Neural cell (in vitro differentiated cells): Measurements from ENCODE around the gene TAS1R2. TPM values are rescaled to one million over a fixed set of nuclear protein-coding genes. Genes with fewer than 3 reads are reported as not detected.

Source experiments
- H2AFZ ChIP-seq: fragments of 200-600, 300-800 bp; sonication (generic), shearing (Covaris generic); 2 replicates; pipeline ENCODE4 v1.6.0; 2014; ENCODE audit warnings: low read depth, mild to moderate bottlenecking, antibody characterized with exemption, low read length, moderate library complexity
- H3F3A ChIP-seq: fragments of 200-600 bp; shearing (Covaris generic); 2 replicates; pipeline ENCODE4 v1.6.1; 2016; ENCODE audit warnings: mild to moderate bottlenecking, moderate library complexity, mixed read lengths, antibody characterized with exemption, low read length; ENCODE audit not compliant: insufficient read depth, poor library complexity, severe bottlenecking
- H3K27ac ChIP-seq: fragments of 200-600, 300-800 bp; sonication (generic), shearing (Covaris generic); 2 replicates; pipeline ENCODE4 v1.5.1; 2014; ENCODE audit warnings: mild to moderate bottlenecking, low read length, moderate library complexity
- H3K27me3 ChIP-seq: fragments of 300-800, 200-600 bp; sonication (generic), shearing (Covaris generic); 2 replicates; pipeline ENCODE4 v1.6.0; 2014; ENCODE audit warnings: mild to moderate bottlenecking, low read depth, low read length, moderate library complexity; ENCODE audit not compliant: insufficient read depth
- H3K36me3 ChIP-seq: fragments of 300-800, 200-600 bp; sonication (generic), shearing (Covaris generic); 2 replicates; pipeline ENCODE4 v1.5.1; 2014; ENCODE audit warnings: mild to moderate bottlenecking, antibody characterized with exemption, low read length, moderate library complexity; ENCODE audit not compliant: insufficient read depth
- H3K4me2 ChIP-seq: fragments of 300-800, 200-600 bp; sonication (generic), shearing (Covaris generic); 2 replicates; pipeline ENCODE4 v1.6.0; 2014; ENCODE audit warnings: mild to moderate bottlenecking, low read length
- H3K4me3 ChIP-seq: fragments of 300-800, 200-600 bp; sonication (generic), shearing (Covaris generic); 2 replicates; pipeline ENCODE4 v1.5.1; 2014; ENCODE audit warnings: mild to moderate bottlenecking, low read length, moderate library complexity
- H3K79me2 ChIP-seq: fragments of 200-600 bp; shearing (Covaris generic); replicated peaks from 2 replicates; pipeline ENCODE4 v1.6.0; 2014; ENCODE audit warnings: mild to moderate bottlenecking, low read length, moderate library complexity; ENCODE audit not compliant: insufficient read depth
- H3K9ac ChIP-seq: fragments of 300-800, 200-600 bp; sonication (generic), shearing (Covaris generic); 2 replicates; pipeline ENCODE4 v1.6.1; 2016; ENCODE audit warnings: mild to moderate bottlenecking, low read length, mixed read lengths
- H3K9me2 ChIP-seq: fragments of 200-600 bp; shearing (Covaris generic); 2 replicates; pipeline ENCODE4 v1.6.1; 2016; ENCODE audit warnings: mild to moderate bottlenecking, low read length, mixed read lengths; ENCODE audit not compliant: insufficient read depth
- H3K9me3 ChIP-seq: fragments of 200-600, 300-800 bp; sonication (generic), shearing (Covaris generic); 2 replicates; pipeline ENCODE4 v1.6.1; 2016; ENCODE audit warnings: mild to moderate bottlenecking, mixed run types, low read length, moderate library complexity, mixed read lengths
- H4K20me1 ChIP-seq: fragments of 200-600 bp; shearing (Covaris generic); 2 replicates; pipeline ENCODE4 v1.6.1; 2016; ENCODE audit warnings: mild to moderate bottlenecking, mixed run types; ENCODE audit not compliant: insufficient read depth
- CTCF ChIP-seq: fragments of 450-650 bp; IDR thresholded peaks from 2 replicates; pipeline ENCODE4 v1.5.1; 2014; ENCODE audit warnings: antibody characterized with exemption, mild to moderate bottlenecking, moderate library complexity; ENCODE audit not compliant: poor library complexity, severe bottlenecking
- EP300 ChIP-seq: fragments of 450-650 bp; conservative IDR thresholded peaks from 2 replicates; pipeline ENCODE4 v1.6.1; 2014; ENCODE audit warnings: antibody characterized with exemption, mild to moderate bottlenecking, moderate library complexity; ENCODE audit not compliant: poor library complexity, severe bottlenecking
- EZH2 ChIP-seq: fragments of 200-600, 300-800 bp; shearing (Covaris generic), sonication (generic); IDR thresholded peaks from 2 replicates; pipeline ENCODE4 v1.6.1; 2014; ENCODE audit warnings: antibody characterized with exemption, low read length, borderline replicate concordance, mild to moderate bottlenecking; ENCODE audit not compliant: insufficient read depth, poor library complexity, severe bottlenecking
- MXI1 ChIP-seq: fragments of 450-650 bp; conservative IDR thresholded peaks from 2 replicates; pipeline ENCODE4 v1.6.1; 2014; ENCODE audit warnings: antibody characterized with exemption, mild to moderate bottlenecking; ENCODE audit not compliant: poor library complexity, severe bottlenecking
- POLR2AphosphoS5 ChIP-seq: IDR thresholded peaks from 2 replicates; pipeline ENCODE4 v1.6.1; 2012
- RAD21 ChIP-seq: fragments of 450-650 bp; conservative IDR thresholded peaks from 2 replicates; pipeline ENCODE4 v1.6.1; 2014; ENCODE audit warnings: antibody characterized with exemption, mild to moderate bottlenecking, moderate library complexity
- REST ChIP-seq: IDR thresholded peaks from 2 replicates; pipeline ENCODE4 v1.6.1; 2012; ENCODE audit warnings: borderline replicate concordance
- SMC3 ChIP-seq: fragments of 450-650 bp; conservative IDR thresholded peaks from 2 replicates; pipeline ENCODE4 v1.6.1; 2014; ENCODE audit warnings: antibody characterized with exemption, mild to moderate bottlenecking, moderate library complexity; ENCODE audit not compliant: poor library complexity
- TAF1 ChIP-seq: IDR thresholded peaks from 2 replicates; pipeline ENCODE4 v1.6.1; 2012; ENCODE audit warnings: low read depth
- polyA plus RNA-seq: library from polyadenylated mRNA; depleted of rRNA; stranded (reverse); fragments of >200 nt; gene quantifications from 2 replicates; pipeline ENCODE4 v1.2.3, GENCODE V29; 2014

Gene TAS1R2
- polyA plus RNA-seq, 1 donor from 2014 or later: not detected

- H3K27me3 ChIP-seq: peaks cover 3% of the 10 kb centered on the region
- H3K9me2 ChIP-seq: no peaks in the 10 kb centered on the region
- H3K9me3 ChIP-seq: no peaks in the 10 kb centered on the region
- no peak overlapping the region for H3K27ac ChIP-seq
- no peaks in the 10 kb centered on the region for H4K20me1 ChIP-seq
- no peak overlapping the region for H2AFZ ChIP-seq
- H3F3A ChIP-seq: no peaks in the 10 kb centered on the region
- no peaks in the 10 kb centered on the region for H3K79me2 ChIP-seq
- no peak overlapping the region for H3K4me2 ChIP-seq
- TF ChIP-seq EZH2: no peak
- TF ChIP-seq POLR2AphosphoS5: no peak
- no peak for TF ChIP-seq TAF1
- no peak for TF ChIP-seq RAD21
- no peak for TF ChIP-seq CTCF
- TF ChIP-seq MXI1: no peak
- TF ChIP-seq REST: no peak
- TF ChIP-seq EP300: no peak
- no peak for TF ChIP-seq SMC3
- no peak overlapping the region for H3K9ac ChIP-seq
- H3K4me3 ChIP-seq: no peak overlapping the region
- H3K36me3 ChIP-seq: no peaks in the 10 kb centered on the region
Measured at GRCh38 chr1:18814874-18815531, 44.5 kb downstream of the TAS1R2 start.

GRCh38 chr1:18814425-18814824, 45.0 kb downstream of the TAS1R2 start:
- Histone ChIP-seq H3K27ac (no peak overlapping the region), H3K27me3 (no peaks in the 10 kb centered on the region), H3K9me2 (no peaks in the 10 kb centered on the region), H3K4me2 (no peak overlapping the region), H3K79me2 (no peaks in the 10 kb centered on the region), H3K36me3 (no peaks in the 10 kb centered on the region), H4K20me1 (no peaks in the 10 kb centered on the region), H3K9me3 (no peaks in the 10 kb centered on the region), H3K9ac (no peak overlapping the region), H3F3A (no peaks in the 10 kb centered on the region), H3K4me3 (no peak overlapping the region), H2AFZ (no peak overlapping the region)
- TF ChIP-seq EZH2: no peak
- no peak for TF ChIP-seq CTCF
- no peak for TF ChIP-seq POLR2AphosphoS5
- TF ChIP-seq EP300: no peak
- no peak for TF ChIP-seq TAF1
- no peak for TF ChIP-seq SMC3
- TF ChIP-seq RAD21: no peak
- TF ChIP-seq REST: no peak
- TF ChIP-seq MXI1: no peak
